ENCODE measurements around the gene SCP2.

GRCh38 chr1:53043271-53043670 is 116.2 kb downstream of the SCP2 start:
- TF ChIP-seq, protein P1, sequence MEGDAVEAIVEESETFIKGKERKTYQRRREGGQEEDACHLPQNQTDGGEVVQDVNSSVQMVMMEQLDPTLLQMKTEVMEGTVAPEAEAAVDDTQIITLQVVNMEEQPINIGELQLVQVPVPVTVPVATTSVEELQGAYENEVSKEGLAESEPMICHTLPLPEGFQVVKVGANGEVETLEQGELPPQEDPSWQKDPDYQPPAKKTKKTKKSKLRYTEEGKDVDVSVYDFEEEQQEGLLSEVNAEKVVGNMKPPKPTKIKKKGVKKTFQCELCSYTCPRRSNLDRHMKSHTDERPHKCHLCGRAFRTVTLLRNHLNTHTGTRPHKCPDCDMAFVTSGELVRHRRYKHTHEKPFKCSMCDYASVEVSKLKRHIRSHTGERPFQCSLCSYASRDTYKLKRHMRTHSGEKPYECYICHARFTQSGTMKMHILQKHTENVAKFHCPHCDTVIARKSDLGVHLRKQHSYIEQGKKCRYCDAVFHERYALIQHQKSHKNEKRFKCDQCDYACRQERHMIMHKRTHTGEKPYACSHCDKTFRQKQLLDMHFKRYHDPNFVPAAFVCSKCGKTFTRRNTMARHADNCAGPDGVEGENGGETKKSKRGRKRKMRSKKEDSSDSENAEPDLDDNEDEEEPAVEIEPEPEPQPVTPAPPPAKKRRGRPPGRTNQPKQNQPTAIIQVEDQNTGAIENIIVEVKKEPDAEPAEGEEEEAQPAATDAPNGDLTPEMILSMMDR (IDR thresholded peaks at IDR 0.05), result no peak
- no peak for TF ChIP-seq POLR2A (IDR thresholded peaks at IDR 0.05)
- TF ChIP-seq POLR2AphosphoS5 (IDR thresholded peaks at IDR 0.05), result no peak
- no peak for TF ChIP-seq EP300 (IDR thresholded peaks at IDR 0.05)
